OCI-LY1 (cell line): ENCODE results near the gene STK39.

Experiments used
- EZH2 ChIP-seq: fragments of 200-600 bp; sonication (generic), shearing (Covaris generic); IDR thresholded peaks from 2 replicates; pipeline ENCODE4 v1.8.0; 2017; ENCODE audit warnings: borderline replicate concordance, mixed run types, mild to moderate bottlenecking, antibody characterized with exemption, low read length, moderate library complexity, mixed read lengths
- TF ChIP-seq, protein P1 (sequence below): fragments of 200-600 bp; sonication (generic), shearing (Covaris generic); IDR thresholded peaks from 2 replicates; pipeline ENCODE4 v1.5.1; 2017; ENCODE audit warnings: mild to moderate bottlenecking, antibody characterized with exemption, low read length, moderate library complexity, mixed read lengths

DNA sequence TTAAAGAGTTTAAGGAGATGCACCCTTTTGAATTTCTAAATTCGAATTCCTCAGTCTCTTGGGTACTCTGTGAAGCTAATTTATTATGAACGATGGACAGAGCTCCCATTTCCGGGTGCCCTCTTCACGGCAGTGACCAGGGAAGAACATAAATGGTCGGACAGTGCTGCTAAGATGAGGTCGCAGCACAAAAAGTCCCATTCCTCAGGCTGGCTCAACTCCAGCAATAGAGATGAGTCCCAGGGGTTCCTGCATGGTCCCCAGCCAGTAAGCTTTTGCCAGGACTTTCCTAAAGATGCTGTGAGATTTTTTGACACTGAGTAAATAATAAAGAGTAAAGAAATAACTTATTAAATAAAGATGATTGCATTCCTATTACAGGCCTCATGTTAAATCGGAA, 43.0 kb upstream of the STK39 start:
- TF ChIP-seq, protein P1, sequence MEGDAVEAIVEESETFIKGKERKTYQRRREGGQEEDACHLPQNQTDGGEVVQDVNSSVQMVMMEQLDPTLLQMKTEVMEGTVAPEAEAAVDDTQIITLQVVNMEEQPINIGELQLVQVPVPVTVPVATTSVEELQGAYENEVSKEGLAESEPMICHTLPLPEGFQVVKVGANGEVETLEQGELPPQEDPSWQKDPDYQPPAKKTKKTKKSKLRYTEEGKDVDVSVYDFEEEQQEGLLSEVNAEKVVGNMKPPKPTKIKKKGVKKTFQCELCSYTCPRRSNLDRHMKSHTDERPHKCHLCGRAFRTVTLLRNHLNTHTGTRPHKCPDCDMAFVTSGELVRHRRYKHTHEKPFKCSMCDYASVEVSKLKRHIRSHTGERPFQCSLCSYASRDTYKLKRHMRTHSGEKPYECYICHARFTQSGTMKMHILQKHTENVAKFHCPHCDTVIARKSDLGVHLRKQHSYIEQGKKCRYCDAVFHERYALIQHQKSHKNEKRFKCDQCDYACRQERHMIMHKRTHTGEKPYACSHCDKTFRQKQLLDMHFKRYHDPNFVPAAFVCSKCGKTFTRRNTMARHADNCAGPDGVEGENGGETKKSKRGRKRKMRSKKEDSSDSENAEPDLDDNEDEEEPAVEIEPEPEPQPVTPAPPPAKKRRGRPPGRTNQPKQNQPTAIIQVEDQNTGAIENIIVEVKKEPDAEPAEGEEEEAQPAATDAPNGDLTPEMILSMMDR = no peak
- TF ChIP-seq EZH2 = no peak
